Stimulated activated CD4-positive, alpha-beta T cell treated with anti-CD3 and anti-CD28 coated beads, Interleukin-4, amount 100 ng/mL, for 48 hours (primary cell): ENCODE results near the gene CERT1.
"Not testable (repeated sequence)": the region's sequence is repeated elsewhere in the genome, so short reads cannot be mapped to it uniquely, and the experiment has no call there.

ENCODE experiments used
- DNase-seq, 2 donors: peaks; one replicate each; pipeline ENCODE4 v3.0.0-alpha.2; 2020; ENCODE audit warnings: low read depth in 2 of 2

Gene CERT1, protein sequence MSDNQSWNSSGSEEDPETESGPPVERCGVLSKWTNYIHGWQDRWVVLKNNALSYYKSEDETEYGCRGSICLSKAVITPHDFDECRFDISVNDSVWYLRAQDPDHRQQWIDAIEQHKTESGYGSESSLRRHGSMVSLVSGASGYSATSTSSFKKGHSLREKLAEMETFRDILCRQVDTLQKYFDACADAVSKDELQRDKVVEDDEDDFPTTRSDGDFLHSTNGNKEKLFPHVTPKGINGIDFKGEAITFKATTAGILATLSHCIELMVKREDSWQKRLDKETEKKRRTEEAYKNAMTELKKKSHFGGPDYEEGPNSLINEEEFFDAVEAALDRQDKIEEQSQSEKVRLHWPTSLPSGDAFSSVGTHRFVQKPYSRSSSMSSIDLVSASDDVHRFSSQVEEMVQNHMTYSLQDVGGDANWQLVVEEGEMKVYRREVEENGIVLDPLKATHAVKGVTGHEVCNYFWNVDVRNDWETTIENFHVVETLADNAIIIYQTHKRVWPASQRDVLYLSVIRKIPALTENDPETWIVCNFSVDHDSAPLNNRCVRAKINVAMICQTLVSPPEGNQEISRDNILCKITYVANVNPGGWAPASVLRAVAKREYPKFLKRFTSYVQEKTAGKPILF

DNA sequence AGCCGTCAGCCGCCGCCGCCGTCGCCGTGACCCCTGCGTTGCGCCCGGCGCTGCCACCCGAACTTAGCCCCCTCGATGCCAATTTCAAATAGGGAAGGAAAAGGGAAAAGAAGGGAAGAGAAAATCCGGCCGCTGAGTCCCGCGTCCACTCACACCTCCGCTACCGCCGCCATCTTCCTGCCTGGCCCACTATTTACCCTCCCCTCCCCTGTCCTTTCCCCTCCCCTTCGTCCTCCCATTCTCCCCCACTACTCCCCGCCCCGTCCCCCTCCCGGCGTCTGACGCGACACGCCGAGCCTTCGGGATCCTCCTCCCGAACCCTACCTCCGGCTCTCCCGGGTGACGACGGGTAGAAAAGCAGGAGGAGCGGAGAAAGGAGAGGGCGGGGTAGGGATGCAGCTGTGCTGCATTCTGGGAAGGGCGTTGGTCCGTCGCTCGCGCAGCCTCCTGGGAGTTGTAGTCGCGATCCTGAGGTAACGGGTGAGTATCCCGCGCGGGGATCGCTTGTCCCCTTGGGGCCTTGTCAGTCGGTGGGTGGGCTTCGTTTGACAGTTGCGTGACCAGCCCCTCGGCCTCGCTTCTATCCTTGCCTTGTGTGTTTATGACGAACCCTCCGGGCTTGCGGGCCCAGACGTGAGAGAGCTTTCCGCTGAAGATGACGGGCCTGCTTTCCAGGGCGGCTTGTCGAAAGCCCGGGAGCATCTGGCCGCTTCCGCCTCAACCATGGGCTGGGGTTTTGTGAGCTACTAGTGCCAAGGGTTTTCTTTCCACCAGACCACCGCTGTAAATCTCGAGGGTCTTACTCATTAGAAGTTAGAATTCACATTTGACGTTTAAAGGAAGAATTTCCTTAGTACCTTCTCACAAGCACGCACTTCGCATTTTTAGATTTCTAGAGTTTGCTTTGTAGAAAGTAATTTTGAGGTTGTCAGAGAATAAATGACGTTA lies at the start of gene CERT1, which contains the start of gene POLK:
Gene CERT1, minus strand, starts transcription at position 195 of the 948 bp plus-strand sequence. CDS start 422 bp downstream, outside the sequence.
Gene POLK, plus strand, starts transcription at position 457 of the 948 bp plus-strand sequence.
- peak; percentile 86 to 97 for DNase-seq

- DNase-seq, result not testable (repeated sequence)
Observed at GRCh38 chr5:75560655-75561054, 49.2 kb upstream of the CERT1 start.

DNA sequence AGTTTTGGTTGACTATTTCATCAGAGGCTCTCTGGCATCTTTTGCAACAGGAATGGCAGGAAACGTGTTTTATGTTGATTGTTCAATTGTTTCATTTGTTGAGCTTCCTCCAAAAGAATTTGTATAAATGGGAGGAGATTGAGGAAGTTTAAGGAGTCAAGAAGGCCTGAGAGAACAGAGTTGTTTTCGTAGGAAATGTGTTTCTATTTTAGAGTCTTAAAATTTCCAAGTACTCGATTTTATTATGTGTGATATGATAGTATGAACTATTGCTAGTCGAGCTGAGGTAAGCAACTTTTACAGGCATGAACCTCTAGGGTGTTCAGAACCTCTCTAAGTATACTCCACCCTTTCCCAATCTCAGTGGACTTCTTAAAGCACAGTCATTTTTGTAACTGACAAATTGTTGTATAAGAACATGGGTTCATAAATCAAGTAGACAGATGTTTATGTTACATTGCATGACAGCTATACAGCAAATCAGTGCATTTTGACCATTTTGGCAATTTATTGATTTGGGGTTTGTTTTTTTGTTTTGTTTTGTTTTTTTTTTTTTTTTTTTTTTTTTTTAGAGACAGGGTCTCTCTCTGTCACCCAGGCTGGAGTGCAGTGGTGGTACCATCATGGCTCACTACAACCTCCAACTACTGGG lies 47.7 kb upstream of the CERT1 start:
- no peak for DNase-seq

- DNase-seq, result no peak
Observed at GRCh38 chr5:75558221-75558620, 46.8 kb upstream of the CERT1 start.

GRCh38 chr5:75553358-75553757 lies 41.9 kb upstream of the CERT1 start:
- DNase-seq, result no peak

GRCh38 chr5:75552764-75553163 lies 41.3 kb upstream of the CERT1 start:
- no peak for DNase-seq

DNA sequence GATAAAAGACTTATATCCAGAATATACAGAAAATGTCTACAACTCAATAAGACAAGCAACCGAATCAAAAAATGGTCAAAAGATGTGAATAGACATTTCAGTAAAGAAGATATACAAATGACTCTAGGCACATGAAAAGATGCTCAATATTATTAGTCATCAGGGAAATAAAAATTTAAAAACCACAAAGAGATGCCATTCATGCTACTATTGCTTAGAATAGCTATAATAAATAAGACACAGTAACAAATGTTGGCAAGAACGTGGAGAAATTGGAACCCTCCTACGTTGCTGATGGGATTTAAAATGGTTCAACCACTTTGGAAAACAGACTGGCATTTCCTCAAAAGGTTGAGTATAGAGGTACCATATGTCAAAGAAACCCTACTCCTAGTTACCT lies 40.0 kb upstream of the CERT1 start:
- DNase-seq, result no peak

GRCh38 chr5:75550597-75550996 lies 39.2 kb upstream of the CERT1 start:
- DNase-seq, result no peak

GRCh38 chr5:75547812-75548211 lies 36.4 kb upstream of the CERT1 start:
- no peak for DNase-seq

DNA sequence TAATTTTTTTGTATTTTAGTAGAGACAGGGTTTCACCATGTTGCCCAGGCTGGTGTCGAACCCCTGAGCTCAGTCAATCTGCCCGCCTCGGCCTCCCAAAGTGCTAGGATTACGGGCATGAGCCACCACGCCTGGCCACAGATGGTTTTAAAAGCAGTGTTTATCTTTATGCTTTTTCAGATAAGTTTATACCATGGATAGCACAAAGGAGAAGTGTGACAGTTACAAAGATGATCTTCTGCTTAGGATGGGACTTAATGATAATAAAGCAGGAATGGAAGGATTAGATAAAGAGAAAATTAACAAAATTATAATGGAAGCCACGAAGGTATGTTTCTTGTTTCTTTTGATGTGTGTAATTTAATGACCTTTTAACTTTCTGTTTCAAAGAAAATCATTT lies 35.4 kb upstream of the CERT1 start:
- no peak for DNase-seq

- no peak for DNase-seq
Observed at GRCh38 chr5:75545131-75545530, 33.7 kb upstream of the CERT1 start.

- no peak for DNase-seq
Observed at GRCh38 chr5:75538211-75538610, 26.8 kb upstream of the CERT1 start.

GRCh38 chr5:75536694-75537360 lies 25.4 kb upstream of the CERT1 start:
- no peak for DNase-seq

DNA sequence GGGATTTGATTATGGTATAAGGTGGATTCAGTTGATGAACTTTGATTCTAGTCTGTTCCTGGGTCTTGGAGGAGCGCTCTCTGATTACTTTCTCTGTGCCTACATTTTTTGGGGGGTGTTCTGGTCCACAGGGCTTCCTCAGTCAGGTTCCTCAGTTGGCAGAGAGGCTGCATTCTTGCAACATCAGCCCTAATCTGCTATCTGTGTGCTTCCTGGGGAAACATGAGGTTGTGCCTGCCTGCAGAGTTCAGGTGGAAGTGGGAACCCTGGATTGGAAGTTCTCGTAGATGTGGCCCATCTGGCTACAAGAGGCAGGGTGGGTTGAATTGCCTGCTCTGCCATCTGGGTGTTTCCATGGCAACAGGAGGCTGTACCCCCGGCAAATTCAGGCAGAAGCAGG lies 24.7 kb upstream of the CERT1 start:
- no peak for DNase-seq

DNA sequence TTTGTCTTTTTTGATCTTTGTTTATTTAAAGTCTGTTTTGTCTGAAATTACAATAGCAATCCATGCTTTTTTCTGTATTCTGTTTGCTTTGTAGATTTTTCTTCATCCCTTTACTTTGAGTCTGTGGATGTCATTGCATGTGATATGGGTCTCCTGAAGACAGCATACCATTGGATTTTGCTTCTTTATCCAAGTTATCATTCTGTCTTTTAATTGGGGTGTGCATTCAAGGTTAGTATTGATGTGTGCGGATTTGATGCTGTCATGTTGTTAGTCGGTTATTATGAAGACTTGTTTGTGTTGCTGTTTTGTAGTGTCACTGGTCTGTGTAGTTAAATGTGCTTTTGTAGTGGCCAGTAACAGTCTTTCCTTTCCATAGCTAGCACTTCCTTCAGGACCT lies 23.3 kb upstream of the CERT1 start:
- DNase-seq, result no peak

- DNase-seq, result not testable (repeated sequence)
Observed at GRCh38 chr5:75533716-75534115, 22.3 kb upstream of the CERT1 start.

DNA sequence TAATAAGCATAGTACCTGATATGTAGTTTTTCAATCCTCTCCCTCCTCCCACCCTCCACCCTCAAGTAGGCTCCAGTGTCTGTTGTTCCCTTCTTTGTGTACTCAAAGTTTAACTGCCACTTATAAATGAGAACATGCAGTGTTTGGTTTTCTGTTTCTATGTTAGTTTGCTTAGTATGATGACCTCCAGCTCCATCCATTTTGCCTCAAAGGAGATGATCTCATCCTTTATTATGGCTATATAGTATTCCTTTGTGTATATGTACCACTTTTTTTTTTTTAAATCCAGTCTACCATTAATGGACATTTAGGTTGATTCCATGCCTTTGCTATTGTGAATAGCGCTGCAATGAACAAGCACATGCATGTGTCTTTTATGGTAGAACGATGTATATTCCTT lies 20.8 kb upstream of the CERT1 start:
- DNase-seq, result no peak

- DNase-seq, result no peak
Observed at GRCh38 chr5:75529185-75529584, 17.8 kb upstream of the CERT1 start.

DNA sequence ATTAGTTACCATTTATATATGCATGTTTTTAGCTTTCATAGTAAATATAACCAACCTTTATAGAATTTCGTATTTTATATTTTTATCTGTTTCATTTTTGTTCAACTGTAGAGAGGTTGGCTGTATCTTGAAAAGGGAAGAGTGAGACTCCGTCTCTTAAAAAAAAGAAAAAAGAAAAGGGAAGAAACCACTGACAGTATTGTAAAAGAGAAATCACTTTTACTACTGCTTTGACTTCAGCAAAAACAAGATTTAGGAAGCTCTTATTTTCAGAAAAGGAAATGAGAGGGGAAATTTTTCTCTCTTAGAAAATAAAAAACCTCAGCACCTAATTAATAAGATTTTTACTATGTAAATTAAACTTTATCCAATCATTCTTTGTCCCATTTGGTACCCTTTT lies 14.6 kb upstream of the CERT1 start:
- DNase-seq, result no peak

DNA sequence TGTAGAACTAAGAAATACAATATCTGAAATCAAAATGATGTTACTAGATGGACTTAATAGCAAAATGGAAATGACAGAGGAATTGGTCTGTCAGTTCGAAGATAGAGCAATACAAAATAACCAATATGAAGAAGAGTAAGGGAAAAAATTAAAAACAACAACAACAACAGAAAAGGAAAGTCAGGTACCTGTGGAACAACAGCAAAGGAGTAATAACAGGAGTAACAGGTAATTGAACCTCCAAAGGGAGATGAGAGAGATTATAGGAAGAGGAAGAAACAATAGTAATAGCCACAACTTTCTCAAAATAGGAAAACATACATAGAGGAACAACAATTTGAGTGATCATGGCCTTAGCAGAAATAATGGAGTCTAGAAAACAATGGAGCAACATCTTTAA lies 13.9 kb upstream of the CERT1 start:
- DNase-seq, result no peak

DNA sequence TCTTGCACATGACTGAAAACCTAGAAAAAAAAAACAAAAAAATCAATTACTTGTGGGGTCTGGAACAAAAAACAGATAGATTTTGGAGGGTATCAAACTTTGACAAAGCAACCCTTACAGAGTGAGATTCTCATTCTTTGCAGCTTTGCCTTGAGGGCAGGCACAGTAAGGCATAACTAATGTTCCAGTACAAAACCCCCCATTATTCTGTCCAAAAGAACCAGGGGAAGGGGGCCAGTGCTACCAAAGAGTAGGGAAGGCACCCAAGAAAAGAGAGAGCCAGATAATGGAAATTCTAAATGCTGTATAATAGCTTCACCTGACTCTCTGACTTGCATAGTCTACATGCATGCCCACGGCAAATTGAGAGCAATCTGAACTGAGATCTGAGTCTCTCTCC lies 13.2 kb upstream of the CERT1 start:
- no peak for DNase-seq
